Kidney tubule cell (primary cell): ENCODE measurements around the gene CDKL5.

Experiments used
- DNase-seq: peaks from one replicate; pipeline ENCODE4 v3.0.0-alpha.2; 2018; ENCODE audit warnings: low spot score

CDKL5 gene

GRCh38 chrX:18649498-18649951 is 224.1 kb downstream of the CDKL5 start:
- DNase-seq = peak; percentile 5

GRCh38 chrX:18650662-18651061 is 225.3 kb downstream of the CDKL5 start:
- no peak for DNase-seq

GRCh38 chrX:18652636-18653035 is 227.2 kb downstream of the CDKL5 start:
- no peak for DNase-seq

GRCh38 chrX:18654875-18655836 is 229.7 kb downstream of the CDKL5 start:
- DNase-seq = no peak

DNA sequence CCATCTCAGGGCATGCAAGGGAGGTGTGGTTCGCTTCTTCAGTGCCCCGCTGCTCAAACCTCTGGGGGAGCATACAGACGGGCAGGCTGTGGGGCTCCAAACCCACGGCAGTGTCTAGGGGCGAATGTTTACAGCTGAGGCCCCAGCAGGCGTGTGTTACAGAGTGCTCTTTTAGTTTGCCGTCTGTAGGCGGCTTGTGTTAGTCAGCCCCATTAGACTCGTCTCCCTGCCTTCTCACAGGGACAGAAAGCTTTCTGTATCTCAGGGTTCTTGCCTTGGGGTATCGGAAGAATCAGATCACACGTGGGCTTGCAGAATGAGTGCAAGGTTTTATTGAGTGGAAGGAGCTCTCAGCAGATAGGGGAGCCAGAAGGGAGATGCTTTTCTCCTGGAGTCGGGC is 235.9 kb downstream of the CDKL5 start:
- no peak for DNase-seq

GRCh38 chrX:18664947-18665346 is 239.5 kb downstream of the CDKL5 start:
- no peak for DNase-seq

DNA sequence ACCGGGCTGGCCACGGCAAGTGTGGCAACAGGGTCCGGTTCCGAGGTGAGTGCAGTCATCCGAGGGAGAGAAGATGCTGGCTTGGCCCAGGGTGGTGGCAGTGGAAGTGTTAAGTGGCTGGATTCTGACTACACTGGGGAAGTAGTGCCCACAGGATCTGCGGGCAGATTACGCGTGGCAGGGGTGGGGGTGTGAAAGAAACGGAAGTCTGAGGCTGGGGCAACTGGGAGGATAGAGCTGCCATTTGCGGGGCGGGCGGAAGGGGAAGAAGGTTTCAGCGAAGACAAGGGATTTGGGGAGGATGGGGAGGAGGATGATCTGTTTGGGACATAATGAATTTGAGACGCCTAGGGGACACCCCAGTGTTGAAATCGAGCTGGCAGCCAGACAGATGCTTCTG is 241.2 kb downstream of the CDKL5 start:
- DNase-seq = no peak

GRCh38 chrX:18668071-18668835 is 242.8 kb downstream of the CDKL5 start:
- no peak for DNase-seq

DNA sequence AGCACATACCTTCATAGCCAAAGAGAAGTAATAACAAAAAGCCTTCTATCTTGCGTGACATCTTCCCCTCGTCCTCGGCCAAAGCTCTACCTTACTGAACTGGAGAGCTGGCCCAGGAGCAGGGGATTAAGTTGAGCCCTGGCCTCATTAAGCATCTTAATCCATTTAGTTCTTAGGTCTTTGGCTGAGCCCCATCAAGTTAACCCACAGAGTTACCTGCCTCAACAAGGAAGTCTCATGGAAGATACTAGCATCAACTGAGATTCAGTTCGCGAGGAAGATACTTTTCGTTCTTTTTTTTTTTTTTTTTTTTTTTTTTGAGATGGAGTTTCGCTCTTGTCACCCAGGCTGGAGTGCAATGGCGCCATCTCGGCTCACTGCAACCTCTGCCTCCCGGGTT is 246.6 kb downstream of the CDKL5 start, which contains the start of gene RS1:
TSS of gene RS1 (minus strand) at position 101 of the 400 bp plus-strand sequence. CDS start at position 61, 40 bp downstream.
- DNase-seq = no peak

DNA sequence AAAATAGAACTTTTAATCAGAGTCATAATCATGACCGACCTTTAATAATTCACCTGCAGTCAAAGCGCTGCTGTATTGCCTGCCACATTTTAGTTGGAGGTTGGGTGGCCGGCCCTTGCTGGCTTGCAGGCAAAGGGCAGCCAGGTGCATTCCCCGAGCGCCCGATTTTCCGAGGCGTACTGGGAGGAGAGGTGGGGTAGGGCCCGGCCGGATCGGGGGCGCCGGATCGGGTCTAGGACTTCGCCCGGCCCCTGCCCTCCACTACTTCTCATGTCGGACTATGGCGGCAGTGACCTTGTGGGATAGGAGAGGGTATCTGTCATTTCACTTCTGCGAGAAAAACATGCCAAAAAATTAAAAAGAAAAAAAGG is 249.0 kb downstream of the CDKL5 start:
- DNase-seq = no peak

- peak; percentile 78 for DNase-seq
Observed at GRCh38 chrX:18674788-18675735, 249.7 kb downstream of the CDKL5 start.

DNA sequence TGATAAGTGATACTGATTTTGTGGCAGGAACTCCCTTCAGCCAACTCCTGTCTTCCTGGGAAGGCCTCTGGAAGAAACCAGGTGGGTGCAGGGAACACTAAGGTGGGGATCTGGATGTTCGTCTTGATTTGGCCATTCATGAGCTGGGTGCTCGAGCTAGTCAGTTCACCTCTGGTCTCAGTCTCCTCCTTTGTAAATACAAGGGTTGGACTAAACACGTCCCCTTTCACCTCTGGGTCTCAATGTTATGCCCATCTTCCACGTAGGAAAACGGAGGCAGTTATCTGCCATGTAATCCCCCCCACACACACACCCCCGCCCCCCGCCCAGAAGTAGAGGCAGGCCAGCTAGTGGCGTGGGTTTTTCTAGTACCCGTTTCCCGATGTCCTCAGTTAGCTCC is 250.6 kb downstream of the CDKL5 start:
- DNase-seq = no peak

DNA sequence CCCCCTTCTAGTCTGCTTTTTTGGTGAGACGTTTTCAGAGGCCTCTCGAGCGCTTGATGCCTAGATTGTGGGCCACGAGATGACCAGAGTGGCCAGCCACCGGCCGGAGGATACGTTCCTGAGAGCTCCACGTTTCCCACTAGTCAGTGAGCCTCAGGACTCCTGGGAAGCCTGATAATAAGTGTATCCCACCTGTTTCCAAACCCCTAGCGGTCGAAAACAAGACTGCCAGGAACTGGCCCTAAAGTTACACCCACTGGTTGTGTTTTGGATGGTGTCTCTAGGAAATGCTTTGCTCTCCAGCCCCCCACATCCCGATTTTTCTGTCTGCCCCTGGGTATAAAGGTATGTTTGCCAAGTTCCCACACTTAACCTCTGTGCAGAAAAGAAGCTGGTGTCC is 251.1 kb downstream of the CDKL5 start:
- peak; percentile 4 for DNase-seq

DNA sequence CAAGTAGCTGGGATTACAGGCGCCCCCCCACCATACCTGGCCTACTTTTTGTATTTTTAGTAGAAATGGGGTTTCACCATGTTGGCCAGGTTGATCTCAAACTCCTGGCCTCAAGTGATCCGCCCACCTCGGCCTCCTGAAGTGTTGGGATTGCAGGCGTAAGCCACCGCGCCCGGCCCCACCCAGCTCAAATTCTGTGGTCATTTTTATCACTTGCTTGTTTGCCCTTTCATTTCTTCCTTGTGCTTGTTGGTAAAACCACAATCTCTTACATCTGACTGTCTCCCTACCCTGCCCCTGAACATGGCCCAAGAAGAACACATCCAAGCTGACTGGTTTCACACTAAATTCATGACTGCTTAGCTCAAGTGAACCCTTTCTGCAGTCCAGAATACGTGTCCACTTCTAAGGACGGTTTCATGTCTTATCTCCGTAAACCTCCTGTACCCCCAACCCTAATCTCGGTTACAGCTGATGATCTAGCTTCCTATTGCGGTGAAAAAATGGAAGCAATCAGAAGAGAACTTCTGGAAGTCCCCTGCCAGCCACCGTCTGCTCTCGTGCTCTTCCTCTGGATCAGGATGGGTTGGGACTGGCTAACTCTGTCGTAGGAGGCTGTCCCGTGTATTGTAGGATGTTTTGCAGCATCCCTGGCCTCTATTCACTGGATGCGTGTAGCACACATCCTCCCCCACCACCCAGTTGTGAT is 251.9 kb downstream of the CDKL5 start:
- no peak for DNase-seq

DNA sequence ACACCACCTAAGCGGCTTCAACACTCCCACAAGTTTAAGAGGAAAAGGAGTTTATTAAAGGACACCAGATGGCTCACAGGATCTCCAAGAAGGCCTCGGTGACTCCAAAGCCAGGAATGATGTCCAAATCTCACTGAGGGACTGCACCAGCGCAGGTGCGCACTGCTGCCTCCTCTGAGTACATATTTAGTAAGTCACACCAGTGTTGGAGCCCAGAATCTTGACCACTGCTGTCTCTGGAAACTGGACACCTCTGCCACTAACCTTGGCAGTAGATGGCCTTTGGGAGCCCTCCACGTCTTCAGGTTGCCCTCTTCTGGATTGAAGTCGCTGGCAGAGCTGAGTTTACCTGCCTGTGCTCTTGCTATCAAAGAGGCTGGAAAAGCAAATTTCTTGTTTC is 256.6 kb downstream of the CDKL5 start:
- no peak for DNase-seq

DNA sequence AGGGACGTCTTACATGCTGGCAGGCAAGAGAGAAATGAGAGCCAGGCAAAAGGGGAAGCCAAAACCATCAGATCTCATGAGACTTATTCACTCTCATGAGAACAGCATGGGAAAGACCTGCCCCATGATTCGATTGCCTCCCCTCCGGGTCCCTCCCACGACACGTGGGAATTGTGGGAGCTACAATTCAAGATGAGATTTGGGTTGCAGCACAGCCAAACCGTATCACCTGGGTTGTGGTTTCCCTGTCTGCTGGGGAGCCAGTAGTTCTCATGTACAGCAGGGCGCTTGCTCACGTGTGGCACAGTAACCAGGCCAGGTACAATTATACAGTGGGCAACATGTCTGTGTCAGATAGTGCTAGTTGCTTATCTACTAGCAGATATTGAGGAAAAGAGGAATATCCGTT is 257.6 kb downstream of the CDKL5 start:
- no peak for DNase-seq

DNA sequence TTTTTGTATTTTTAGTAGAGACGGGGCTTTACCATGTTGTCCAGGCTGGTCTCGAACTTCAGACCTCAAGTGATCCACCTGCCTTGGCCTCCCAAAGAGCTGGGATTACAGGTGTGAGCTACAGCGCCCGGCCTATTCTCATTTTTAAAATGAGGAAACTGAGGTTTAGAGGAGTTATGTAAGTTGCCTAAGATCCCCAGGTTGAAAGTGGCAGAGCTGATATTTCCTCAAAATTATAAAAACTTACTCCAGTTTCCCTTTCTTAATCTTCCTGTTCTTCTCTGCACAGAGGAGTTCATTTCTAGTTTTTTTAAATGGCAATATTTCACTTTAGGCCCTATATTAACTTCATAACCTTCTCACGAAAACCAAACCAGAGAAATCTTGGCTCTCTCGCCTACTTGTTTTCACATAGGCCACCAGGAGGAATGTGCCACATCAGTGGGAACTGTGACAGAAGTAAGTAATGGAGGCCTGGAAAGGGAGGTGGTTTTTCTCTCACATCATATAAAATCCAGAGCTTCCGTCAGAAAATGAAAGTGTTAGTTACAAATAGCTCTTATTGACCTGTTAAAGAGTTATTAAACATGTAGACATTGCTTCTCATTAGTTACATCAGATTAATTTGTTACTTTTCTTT is 262.6 kb downstream of the CDKL5 start:
- DNase-seq = no peak

DNA sequence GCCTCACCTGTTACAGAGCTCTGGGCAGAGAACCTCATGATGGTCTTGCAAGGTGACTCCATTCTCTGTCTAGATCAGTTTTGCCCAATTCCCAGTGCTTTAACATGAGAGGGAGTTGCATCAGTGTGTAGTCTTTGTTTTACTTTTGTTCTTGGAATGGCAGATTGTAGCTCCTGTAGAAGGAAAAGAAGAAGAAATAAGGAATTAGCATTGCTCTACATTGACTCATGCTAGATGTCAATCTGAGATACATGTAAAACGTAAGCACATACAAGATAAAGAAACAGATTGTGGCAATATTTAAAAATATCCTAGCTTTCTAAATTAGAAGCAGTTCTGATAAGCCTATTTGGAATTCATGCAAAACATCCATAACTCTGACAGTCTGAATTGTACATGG is 266.0 kb downstream of the CDKL5 start:
- DNase-seq = no peak

- no peak for DNase-seq
Observed at GRCh38 chrX:18692541-18692940, 267.1 kb downstream of the CDKL5 start.

GRCh38 chrX:18696653-18697052 is 271.2 kb downstream of the CDKL5 start:
- DNase-seq = no peak
